GM19395 (cell line): ENCODE results near the gene DOK4.
A peak's percentile ranks its signal among the peaks of the same experiment; 100 is the strongest.

Experiments used
- ATAC-seq: cut with Tn5 transposase; IDR thresholded peaks from one replicate; pipeline ENCODE4 v1.9.1; 2021; ENCODE audit warnings: mild to moderate bottlenecking, moderate library complexity; ENCODE audit not compliant: unreplicated experiment

DOK4 gene

GRCh38 chr16:57479205-57479975 is 6.9 kb downstream of the DOK4 start:
- no peak for ATAC-seq

GRCh38 chr16:57478396-57479204 is 7.7 kb downstream of the DOK4 start:
- ATAC-seq: no peak

- ATAC-seq: no peak
Measured at GRCh38 chr16:57477531-57478202, 8.6 kb downstream of the DOK4 start.

GRCh38 chr16:57476546-57477410 is 9.5 kb downstream of the DOK4 start:
- no peak for ATAC-seq

- peak; percentile 84 for ATAC-seq
Measured at GRCh38 chr16:57475711-57476339, 10.5 kb downstream of the DOK4 start.

GRCh38 chr16:57474671-57475661 is 11.3 kb downstream of the DOK4 start:
- no peak for ATAC-seq

- ATAC-seq: no peak
Measured at GRCh38 chr16:57473906-57474305, 12.4 kb downstream of the DOK4 start.

GRCh38 chr16:57473176-57473840 is 13.0 kb downstream of the DOK4 start:
- ATAC-seq: no peak

GRCh38 chr16:57472665-57473060 is 13.6 kb downstream of the DOK4 start:
- ATAC-seq: no peak

- no peak for ATAC-seq
Measured at GRCh38 chr16:57471852-57472664, 14.2 kb downstream of the DOK4 start.

- no peak for ATAC-seq
Measured at GRCh38 chr16:57471209-57471608, 15.1 kb downstream of the DOK4 start.

- ATAC-seq: no peak
Measured at GRCh38 chr16:57470711-57471110, 15.6 kb downstream of the DOK4 start.

GRCh38 chr16:57469917-57470470 is 16.3 kb downstream of the DOK4 start:
- no peak for ATAC-seq

- ATAC-seq: no peak
Measured at GRCh38 chr16:57469046-57469445, 17.2 kb downstream of the DOK4 start.

GRCh38 chr16:57468346-57468745 is 17.9 kb downstream of the DOK4 start:
- ATAC-seq: no peak

GRCh38 chr16:57464523-57464922 is 21.8 kb downstream of the DOK4 start:
- ATAC-seq: no peak

GRCh38 chr16:57462978-57463362 is 23.3 kb downstream of the DOK4 start:
- ATAC-seq: peak; percentile 17
